Bronchial epithelial cell (primary cell): ENCODE measurements around the gene CRELD2. TPM values are rescaled to one million over a fixed set of nuclear protein-coding genes. Genes with fewer than 3 reads are reported as not detected.

Experiments
- DNase-seq: peaks from one replicate; pipeline ENCODE4 v3.0.0-alpha.2; 2010; ENCODE audit warnings: low read depth
- FAIRE-seq: peaks from 2 replicates; lab custom pipeline; 2011; peaks lifted over from hg19 to GRCh38; lab: Jason Lieb, UNC
- H3K27me3 ChIP-seq: 2 replicates; pipeline ENCODE4 v1.5.1; 2011; ENCODE audit warnings: low read length; ENCODE audit not compliant: control insufficient read depth, insufficient read depth
- H3K36me3 ChIP-seq: 2 replicates; pipeline ENCODE4 v1.5.1; 2011; ENCODE audit warnings: low read length; ENCODE audit not compliant: control insufficient read depth, insufficient read depth
- H3K4me3 ChIP-seq: 2 replicates; pipeline ENCODE4 v1.5.1; 2011; ENCODE audit warnings: mild to moderate bottlenecking, low read depth, low read length, control low read depth
- CTCF ChIP-seq: IDR thresholded peaks from 2 replicates; pipeline ENCODE4 v1.5.1; 2011; ENCODE audit warnings: mild to moderate bottlenecking, moderate library complexity, low read length, control low read depth, inconsistent platforms; ENCODE audit not compliant: insufficient read depth, severe bottlenecking
- total RNA-seq: library from RNA; depleted of rRNA; stranded (reverse); fragments of >200 nt; gene quantifications from 2 replicates; pipeline ENCODE4 v1.2.1, GENCODE V29; 2014

Gene CRELD2
- total RNA-seq, 1 donor from 2014 or later, result 57.4 TPM

- H3K4me3 ChIP-seq, result peak overlapping the region; percentile 23
- H3K36me3 ChIP-seq, result no peaks in the 10 kb centered on the region
- DNase-seq (peak; percentile 43), FAIRE-seq (no peak)
- H3K27me3 ChIP-seq, result no peaks in the 10 kb centered on the region
- TF ChIP-seq CTCF, result no peak
Observed at GRCh38 chr22:49936018-49936972, 17.9 kb downstream of the CRELD2 start.

GRCh38 chr22:49936973-49937757, 18.7 kb downstream of the CRELD2 start:
- no peaks in the 10 kb centered on the region for H3K27me3 ChIP-seq
- TF ChIP-seq CTCF, result no peak
- FAIRE-seq (no peak), DNase-seq (no peak)
- H3K36me3 ChIP-seq, result no peaks in the 10 kb centered on the region
- H3K4me3 ChIP-seq, result no peak overlapping the region

GRCh38 chr22:49937758-49938564, 19.5 kb downstream of the CRELD2 start:
- H3K4me3 ChIP-seq, result no peak overlapping the region
- H3K36me3 ChIP-seq, result no peaks in the 10 kb centered on the region
- TF ChIP-seq CTCF, result no peak
- FAIRE-seq, result no peak
- DNase-seq, result no peak
- H3K27me3 ChIP-seq, result no peaks in the 10 kb centered on the region

GRCh38 chr22:49938565-49939136, 20.2 kb downstream of the CRELD2 start:
- TF ChIP-seq CTCF, result no peak
- H3K36me3 ChIP-seq, result no peaks in the 10 kb centered on the region
- no peaks in the 10 kb centered on the region for H3K27me3 ChIP-seq
- no peak overlapping the region for H3K4me3 ChIP-seq
- no peak for FAIRE-seq
- DNase-seq, result no peak

- no peaks in the 10 kb centered on the region for H3K36me3 ChIP-seq
- no peak overlapping the region for H3K4me3 ChIP-seq
- no peaks in the 10 kb centered on the region for H3K27me3 ChIP-seq
- no peak for FAIRE-seq
- no peak for DNase-seq
- no peak for TF ChIP-seq CTCF
Observed at GRCh38 chr22:49941507-49942316, 23.3 kb downstream of the CRELD2 start.
